EL (cell line): ENCODE data around the gene DKKL1.

Experiments used
- DNase-seq: peaks from one replicate; pipeline ENCODE4 v3.0.0-alpha.2; 2016

Gene DKKL1

DNA sequence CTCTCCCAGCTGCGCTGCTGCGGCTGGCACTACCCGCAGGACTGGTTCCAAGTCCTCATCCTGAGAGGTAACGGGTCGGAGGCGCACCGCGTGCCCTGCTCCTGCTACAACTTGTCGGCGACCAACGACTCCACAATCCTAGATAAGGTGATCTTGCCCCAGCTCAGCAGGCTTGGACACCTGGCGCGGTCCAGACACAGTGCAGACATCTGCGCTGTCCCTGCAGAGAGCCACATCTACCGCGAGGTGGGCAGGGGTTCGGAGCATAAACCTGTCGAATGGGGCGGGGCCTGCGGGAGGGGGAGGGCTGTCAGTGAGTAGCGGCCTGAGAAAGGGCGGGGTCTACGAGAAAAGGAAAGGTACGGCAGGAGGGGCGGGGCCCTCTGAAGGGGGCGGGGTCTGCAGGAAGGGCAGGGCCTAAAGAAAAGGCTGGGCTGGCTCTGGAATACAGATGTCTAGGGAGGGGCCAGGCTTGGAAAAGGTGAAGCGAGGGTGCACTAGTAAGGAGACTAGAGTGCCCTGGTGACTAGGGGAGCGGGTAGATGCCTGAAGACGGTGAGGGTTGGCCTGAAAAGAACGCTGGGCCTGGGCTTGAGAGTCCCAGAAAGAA lies 24.9 kb upstream of the DKKL1 start:
- peak; percentile 28 for DNase-seq

DNA sequence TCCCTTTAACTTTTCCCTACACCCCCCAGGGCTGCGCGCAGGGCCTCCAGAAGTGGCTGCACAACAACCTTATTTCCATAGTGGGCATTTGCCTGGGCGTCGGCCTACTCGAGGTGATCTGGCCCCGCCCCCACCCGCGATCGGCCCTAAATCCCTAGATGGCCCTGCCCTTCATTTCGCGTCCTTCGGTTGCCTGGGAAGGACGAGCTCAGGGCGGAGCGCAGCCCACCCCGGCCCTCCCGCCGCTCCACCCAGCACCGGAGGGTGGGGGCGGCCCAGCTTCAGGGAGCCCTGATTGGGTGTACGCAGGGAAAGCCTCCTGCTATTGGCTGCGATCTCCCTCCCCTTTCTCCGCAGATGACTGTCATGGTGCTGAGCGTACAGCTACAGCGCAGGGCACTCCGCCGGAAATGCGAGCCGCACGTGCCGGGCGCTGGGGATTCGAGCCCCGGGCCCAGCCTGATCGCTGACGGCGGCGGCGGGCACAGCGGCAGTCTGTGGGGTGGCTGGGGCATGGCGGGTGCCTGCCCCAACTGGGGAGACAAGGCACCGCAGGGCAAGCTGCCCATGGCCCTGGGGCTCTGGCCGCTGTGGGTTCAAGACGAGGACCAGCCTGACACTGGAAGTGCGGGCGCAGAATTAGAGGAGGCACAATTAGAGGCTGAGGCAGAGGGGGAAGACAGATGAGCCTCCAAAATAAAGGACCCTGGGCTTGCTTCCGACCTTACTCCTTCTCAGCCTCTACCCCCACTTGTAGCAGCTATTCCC lies 24.2 kb upstream of the DKKL1 start:
- peak; percentile 56 for DNase-seq

DNA sequence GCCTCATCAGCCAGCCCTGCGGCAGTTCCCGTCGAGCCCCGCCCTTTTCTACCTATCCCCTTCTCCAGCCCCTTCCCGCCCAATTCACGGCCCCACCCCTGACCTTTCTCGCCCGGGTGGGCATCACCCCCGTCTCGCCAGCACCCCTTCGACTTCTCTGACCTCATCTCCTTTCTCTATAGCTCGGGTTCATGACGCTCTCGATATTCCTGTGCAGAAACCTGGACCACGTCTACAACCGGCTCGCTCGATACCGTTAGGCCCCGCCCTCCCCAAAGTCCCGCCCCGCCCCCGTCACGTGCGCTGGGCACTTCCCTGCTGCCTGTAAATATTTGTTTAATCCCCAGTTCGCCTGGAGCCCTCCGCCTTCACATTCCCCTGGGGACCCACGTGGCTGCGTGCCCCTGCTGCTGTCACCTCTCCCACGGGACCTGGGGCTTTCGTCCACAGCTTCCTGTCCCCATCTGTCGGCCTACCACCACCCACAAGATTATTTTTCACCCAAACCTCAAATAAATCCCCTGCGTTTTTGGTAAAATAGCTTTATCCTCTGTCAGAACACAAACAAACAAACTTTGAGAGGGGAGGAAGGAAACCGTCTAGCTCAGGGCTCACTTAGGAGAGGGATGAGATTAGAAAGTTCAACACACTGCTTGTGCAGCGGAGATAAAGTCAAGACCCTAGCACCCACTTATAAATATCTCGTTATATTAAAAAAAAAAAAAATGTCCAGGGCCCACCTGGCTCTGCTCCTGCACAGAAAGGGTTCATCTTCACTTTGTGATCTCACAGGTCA lies 23.4 kb upstream of the DKKL1 start:
- no peak for DNase-seq

DNA sequence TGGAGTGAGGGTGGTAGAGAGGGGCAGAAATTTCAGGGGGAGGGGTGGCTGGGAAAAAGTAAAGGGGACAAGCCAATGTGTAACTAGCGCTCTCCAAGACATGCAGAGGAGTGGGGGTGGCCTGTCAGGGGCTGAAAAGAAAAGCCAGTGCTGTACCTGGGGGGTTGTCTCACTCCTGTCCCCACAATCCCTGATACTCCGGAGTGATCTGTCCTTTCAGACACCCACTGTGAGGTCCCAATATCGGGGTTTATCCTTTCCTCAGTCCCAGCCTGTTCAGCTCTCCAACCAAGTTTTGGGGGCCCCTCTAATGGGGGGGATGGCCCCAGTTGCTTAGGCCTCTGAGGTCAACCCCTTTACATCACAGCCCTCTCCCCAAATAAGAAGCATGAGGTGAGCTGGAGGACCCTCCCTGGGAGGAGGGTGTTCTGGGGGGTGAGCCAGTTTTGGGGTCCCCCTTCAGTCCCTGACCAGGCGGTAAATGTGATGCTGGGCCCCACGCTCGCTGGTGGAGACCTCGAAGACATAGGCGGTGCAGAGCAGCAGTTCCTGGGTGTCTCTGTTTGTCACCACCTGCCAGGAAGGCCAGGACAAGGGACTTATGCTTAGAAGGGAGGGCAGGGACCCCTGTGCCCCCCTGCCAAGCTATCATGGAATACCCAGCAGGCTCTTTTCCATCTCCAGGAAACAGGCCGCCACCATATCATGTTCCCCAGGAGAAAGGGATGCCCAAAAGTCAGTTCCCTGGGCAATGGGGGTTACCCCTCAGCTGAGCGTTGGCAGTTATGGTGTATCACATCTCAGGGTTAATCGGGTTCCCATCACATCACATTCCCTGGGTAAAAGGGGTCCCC lies 22.6 kb upstream of the DKKL1 start:
- no peak for DNase-seq

DNA sequence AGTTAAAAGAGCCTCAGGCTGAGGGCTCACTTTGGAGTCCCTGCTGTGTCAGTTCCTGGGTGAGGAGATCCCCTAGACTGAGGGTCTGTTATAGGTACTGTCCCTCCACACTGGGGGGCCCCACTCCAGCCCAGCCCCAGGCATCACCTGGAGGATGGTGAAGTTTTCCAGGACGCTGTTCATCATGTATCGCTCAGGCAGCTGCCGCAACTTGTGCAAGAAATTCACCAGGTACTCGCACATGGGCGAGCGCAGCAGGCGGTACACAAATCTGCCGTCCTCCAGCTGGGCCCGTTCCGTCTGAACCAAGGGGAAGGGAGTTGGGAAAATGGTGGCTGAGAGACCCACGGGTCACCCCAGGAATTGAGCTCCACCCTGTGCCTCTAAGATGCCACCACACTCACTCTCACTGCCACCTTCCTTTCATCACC lies 21.4 kb upstream of the DKKL1 start:
- DNase-seq = no peak

DNA sequence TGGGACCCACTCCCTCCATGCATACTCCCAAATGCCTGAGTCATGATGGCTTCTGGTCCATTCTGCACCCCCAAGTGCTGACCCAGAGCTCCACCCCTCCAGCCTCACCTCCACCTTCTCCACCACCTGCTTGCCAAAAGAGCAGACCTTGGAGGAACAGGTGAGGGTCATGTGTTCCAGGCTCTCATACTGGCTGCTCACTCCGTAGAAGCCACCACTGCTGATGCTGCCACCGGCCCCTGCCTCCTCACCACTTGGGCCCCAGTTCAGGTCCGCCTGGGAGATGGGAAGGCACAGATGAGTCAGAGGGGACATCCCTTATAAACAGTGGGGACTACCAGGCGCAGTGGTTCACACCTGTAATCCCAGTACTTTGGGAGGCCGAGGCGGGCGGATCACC lies 20.6 kb upstream of the DKKL1 start:
- DNase-seq = no peak

DNA sequence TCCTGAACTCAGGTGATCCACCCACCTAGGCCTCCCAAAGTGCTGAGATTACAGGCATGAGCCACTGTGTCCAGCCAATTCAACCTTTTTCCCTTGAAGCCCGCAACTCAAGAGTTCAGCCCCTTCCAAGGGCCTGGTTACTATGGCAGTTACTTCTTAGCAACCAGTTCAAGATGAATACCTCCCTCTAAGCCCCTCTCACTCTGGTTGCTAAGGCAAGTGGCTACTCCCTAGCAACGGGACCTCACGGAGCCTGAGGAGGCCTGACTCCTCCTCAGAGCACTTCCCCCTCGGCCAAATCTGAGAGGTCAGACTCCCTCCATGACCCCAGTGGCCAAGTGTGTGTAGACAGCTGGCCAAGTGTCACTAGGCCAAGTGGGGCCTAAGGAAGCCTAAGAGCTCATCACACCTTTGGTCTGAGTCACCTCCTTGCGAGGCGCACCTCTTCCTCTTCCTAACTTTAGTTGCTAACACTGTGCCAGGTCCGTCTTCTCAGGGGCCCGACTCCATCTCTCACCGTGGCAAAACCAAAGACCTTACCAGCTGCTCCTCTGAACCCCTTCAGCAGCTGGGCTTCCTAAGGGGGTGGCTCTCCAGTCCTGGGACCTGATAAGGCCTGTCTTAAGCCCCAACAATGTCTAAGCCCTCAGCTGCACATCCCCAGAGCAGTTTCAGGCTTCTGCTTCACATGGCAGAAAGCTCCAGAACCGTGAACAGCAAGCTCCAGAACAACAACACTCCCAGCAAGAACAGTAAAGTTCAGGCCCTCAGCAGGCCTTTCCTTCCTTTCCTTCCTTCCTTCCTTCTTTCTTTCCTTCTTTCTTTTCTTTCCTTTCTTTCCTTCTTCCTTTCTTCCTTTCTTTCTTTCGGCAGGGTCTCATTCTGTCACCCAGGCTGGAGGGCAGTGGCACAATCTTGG lies 18.9 kb upstream of the DKKL1 start:
- DNase-seq = no peak

DNA sequence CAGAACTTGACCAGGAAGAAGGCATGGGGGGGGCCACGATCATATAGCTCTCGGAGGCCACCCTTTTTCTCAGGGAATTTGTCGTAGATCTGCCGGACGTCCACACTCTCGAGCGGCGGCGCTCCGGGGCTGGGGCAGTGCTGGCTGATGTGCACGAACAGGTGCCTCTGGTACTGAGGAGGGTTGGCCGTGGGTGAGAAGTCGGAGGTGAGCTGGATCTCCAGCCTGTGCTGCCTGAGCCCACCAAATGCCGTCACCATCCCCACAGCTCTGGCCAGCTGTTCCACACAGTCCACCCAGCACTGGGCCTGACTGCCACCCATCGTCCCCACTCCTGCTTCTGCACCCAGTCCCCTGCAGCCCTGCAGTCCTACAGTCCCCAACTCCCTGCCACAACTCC lies 16.5 kb upstream of the DKKL1 start:
- DNase-seq = no peak

DNA sequence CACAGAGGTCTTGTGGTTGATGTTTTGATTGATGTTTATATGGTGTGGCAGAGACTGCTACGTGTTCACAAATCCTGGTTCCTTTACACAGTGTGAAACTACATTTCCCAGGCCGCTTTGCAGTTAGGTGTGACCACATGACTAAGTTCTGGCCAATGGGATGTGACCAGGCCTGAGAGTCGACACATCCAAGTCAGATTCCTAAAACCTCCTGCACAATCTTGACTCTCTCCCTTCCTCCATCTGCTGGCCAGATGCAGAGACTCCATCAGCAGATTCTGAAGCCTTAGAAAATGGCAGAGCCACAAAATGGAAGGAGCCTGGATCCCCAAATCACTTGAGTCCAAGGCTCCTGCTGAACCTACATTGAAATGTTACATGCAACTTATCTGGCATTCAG lies 15.8 kb upstream of the DKKL1 start:
- DNase-seq = peak; percentile 74

DNA sequence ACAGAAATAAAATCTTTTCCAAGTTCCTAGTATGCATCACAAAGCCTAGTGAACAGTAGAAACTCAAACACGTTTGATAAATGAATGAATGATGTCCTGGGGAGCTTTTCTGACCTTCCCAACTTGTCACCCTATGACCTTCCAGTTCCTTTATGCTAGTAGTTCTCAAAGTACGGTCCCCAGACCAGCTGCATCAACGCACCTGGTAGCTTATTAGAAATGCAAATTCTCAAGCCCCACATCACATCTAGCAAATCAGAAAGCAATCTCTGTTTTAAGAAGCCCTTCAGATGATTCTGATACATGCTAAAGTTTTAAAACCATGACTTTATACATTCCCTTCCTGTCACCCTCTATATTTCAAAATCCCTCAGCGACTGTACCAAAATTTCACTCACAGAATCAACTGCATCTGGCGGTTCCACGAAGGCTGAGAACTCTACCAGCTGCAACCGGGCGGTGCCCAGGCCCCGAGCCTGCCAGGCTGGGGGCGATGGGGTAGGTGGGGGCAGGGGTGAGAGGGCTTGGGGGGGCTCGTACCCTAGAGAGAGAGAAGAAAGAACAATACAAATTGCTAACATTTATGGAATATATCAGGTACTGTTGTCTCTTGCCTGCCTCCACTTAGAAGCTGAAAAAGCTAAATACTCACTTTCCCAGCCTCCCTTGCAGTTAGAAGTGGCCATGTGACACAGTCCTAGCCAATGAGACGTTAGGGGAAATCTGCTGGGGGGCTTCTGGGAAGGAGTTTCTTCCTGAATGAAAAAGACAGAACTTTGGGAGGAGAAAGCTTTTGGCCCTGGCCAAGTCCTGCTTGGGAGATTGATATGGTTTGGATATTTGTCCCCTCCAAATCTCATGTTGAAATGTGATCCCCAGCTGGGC lies 15.1 kb upstream of the DKKL1 start:
- DNase-seq = no peak

DNA sequence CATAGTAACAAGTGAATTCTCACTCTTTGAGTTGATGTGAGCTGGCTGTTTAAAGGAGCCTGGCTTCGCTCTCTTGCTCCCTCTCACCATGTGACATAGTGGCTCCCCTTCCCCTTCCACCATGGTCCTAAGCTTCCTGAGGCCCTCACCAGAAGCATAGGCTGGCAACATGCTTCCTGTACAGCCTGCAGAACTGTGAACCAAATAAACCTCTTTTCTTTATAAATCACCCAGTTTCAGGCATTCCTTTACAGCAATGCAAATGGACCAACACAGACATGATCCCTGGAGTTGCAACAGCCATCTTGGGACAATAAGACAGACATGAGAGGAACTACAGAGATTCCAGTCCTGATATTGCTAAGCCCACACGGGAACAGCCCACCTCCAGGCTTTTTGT lies 14.1 kb upstream of the DKKL1 start:
- DNase-seq = no peak

DNA sequence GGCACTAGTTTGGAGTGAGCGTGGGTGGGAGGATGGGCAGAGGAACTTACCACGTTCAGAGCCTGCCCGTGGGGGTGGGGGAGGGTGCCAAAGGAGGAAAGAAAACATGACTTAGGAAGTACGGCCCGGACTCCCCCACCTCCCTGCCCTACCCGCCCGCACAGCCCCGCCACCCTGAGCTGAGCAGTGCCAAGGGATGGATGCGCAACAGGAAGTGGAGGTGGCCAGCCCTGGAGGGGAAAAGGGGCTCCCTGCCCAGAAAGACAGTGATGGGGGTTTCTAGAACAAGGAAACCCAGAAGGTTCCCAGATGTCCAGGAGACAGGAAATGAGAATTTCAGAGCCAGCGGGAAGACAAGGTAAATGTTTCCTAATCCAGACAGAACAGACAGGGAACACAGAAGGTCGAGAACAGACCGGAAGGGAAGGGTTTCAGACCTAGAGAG lies 7.7 kb upstream of the DKKL1 start:
- DNase-seq = no peak

DNA sequence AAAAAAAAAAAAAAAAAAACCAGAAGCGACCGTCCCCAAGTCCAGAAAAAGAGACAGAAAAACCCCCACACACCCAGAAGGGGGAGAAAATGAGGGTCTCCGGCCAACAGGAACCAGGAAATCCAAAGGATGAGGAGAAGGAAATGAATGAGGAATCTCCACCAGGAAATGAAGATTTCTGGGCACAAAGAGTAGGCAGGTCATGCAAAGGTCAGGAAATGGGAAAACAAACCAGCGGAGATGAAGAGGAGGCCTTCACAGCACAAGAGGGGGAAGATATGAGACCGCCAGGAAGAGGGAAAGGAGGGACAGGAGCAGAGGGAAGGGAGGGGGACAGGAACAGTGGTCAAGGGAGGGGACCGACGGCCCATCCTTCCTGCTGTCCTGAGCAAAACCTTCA lies 7.3 kb upstream of the DKKL1 start:
- no peak for DNase-seq

DNA sequence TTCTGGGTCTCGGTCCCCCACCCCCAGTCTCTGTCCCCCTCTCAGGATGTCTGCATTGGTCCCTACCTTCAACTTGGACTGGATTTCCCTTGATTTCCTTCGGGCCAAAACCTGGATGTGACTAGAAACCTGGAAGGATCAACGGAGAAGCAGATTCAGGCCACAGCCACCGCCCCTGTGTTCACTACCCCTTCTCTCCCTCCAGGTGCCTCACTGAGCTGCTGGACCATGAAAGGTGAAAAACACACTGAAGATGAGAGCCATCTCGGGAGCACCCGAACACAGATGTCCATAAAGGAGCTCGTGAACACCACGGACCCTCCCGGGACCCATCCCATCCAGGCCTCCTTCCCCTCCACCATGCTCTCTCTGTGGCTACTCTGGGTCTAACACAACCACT lies 6.5 kb upstream of the DKKL1 start:
- DNase-seq = no peak

DNA sequence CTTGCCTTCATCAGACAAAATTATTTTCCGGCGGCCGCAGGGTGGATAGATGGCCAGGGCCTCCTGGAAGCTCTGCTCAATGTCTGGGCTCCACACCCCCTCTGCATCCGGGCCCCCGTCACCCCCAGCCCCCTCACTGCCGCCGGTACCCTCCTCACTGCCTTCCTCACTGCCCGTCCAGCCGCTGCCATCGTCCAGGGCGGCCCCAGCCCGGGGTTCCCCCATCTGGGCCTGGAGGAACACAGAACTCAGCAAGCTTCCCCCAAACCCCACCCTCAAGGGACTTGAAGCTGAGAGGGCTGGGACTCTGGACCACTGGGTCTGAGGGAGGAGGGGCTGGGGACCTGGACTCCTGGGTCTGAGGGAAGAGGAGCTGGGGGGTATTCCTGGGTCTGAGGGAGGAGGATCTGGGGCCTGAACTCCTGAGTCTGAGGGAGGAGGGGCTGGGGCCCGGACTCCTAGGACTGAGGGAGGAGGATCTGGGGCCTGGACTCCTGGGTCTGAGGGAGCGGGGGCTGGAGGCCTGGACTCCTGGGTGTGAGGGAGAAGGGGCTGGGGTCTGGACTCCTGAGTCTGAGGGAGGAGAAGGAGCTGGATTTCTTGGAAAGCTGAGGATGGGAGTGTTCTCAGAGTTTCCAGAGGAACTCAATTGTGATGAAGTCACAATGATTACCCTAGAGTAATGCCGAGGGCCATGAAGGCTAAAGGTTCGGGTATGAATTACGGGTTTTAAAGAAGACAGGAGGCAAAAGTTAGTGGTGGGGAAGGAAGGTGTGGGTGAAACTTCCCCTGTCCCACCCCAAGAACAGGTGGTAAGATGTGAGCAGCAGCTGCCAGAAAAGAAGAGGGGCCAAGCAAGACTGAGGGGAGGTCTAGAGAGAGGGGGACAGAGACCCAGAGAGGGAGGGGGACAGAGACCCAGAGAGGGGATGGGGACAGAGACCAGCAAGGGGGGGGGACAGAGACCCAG lies 3.5 kb upstream of the DKKL1 start:
- no peak for DNase-seq

DNA sequence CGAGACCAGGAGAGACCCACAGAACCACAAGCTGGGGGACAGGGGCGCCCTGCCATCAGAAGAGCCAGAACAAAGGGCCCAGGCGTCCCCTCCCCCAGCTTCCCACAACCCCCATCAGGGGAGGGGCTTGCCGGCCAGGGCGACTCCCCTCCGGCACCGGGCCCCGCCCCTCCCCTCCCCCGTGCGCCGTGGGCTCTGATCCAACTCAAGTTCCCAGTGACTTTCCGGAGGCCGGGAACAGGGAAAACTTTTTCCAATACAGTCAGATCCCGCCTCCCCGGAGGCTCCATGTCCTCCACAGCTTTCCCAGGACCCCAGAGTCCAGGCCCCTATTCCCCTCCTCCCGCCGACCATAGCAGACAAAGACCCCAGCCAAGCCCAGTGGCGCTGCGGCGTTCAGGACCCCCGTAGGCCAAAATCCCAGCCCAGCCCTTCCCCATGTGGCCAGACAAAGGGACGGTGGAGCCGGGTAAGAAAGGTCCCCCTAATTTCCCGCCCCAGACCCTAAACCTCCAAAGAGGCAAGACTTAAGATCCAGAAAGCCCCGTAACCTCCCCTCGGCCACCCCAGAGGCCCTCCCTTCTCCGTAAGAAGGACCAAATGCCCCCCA lies 2.1 kb upstream of the DKKL1 start:
- DNase-seq = peak; percentile 73

DNA sequence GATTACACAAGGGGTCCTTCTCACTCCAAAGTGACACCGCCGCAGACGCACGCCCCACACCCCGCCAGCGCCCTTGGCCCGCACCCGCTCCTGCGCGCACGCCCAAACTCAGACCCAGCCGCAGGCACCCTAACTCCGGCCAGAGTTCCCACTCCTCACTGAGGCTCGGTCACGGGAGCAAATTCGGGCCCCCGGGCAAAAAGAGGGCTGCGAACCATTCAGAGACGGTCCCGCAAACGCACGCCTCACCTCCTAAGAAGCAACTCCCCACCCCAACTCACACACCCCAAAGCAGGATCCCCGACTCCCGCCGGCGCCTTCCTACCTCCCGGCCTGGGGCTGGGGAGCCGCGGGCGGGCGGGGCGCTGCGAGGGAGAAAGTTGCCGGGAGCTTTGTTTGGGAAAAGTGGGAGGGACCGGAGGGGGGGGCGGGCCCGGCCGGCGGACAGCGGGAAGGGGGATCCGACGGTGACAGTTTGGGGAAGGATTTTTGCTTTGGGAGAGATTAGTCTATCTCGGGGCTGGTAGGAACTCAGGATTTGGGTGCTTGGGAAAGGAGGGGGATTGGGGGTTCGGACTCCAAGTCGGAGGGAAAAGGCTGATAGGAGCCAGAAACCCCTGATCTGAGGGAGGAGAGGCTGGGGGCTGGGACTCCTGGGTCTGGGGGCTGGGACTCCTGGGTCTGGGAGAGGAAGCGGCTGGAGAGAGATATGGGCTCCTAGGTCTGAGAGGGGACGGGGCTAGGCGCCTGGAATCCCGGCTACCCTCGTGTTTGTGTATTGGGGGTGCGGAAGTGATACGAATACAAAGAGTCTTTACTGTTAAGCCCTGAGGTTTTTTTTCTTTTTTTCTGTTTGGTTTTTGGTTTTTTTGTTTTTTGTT lies 1.4 kb upstream of the DKKL1 start, which contains the start of gene TEAD2:
TEAD2 (minus strand) TSS at position 369 of the 881 bp plus-strand sequence. CDS start 2,341 bp downstream, outside the sequence.
- DNase-seq = peak; percentile 70

DNA sequence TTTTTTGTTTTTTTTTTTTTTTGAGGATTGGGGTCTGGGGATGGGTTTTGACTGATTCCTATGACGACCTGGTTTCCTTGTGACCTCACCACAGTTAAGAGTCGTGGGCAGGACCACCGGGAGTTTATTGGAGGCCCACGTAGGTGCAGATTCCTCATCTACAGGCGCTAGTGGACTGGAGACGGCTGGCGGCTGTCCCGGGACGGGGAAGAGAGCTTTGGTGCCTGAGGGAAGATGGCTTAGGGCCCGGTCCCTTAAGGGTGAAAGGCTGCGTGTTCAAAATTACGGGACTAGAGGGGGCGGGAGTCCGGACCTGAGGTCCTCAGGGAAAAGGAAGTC lies 779 bp upstream of the DKKL1 start:
- no peak for DNase-seq
